ENCODE data around the gene GRIK2.

DNA sequence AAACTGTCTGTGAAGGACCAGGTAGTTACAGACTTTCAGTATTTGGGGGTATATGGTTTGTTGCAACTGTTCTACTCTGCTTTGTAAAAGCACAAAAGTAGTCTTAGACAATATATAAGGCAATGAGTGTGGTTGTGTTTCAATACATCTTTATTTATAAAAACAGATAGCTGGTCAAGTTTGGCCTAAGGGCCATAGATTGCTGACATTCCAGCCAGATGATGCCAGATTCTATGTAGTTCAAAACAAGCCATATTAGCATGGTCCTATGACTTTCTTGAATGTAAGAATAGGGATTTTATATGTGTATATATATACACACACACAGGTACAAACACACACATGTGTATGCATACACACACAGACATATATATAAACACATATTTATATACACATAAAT, 201.8 kb downstream of the GRIK2 start:
- TF ChIP-seq POLR2AphosphoS5 (IDR thresholded peaks at IDR 0.05; ENCODE audit: low read depth, low read length) (no peak), REST (IDR thresholded peaks at IDR 0.05; ENCODE audit: insufficient read depth in 1 of 2, low read depth in 2 of 2, low read length in 2 of 2) (no peak)

All from PFSK-1 (cell line).